OCI-LY3 (cell line): ENCODE measurements around the gene KLHL29.

Source experiments
- H2AFZ ChIP-seq: fragments of 200-600, 300-600 bp; shearing (Covaris generic); 2 replicates; pipeline ENCODE4 v1.6.0; 2014; ENCODE audit warnings: antibody characterized with exemption, low read depth, low read length
- H3K27ac ChIP-seq: fragments of 200-600, 300-600 bp; sonication (generic); 2 replicates; pipeline ENCODE4 v1.5.1; 2014; ENCODE audit warnings: mild to moderate bottlenecking, low read length, moderate library complexity, mixed read lengths
- H3K27me3 ChIP-seq: fragments of 200-600, 300-600 bp; sonication (generic); 2 replicates; pipeline ENCODE4 v1.6.1; 2014; ENCODE audit warnings: low read depth, low read length, mixed read lengths
- H3K36me3 ChIP-seq: fragments of 200-600, 300-600 bp; sonication (generic); replicated peaks from 2 replicates; pipeline ENCODE3; 2014; ENCODE audit warnings: low read depth, low read length, mixed read lengths
- H3K4me1 ChIP-seq: fragments of 300-600, 200-600 bp; sonication (generic); 2 replicates; pipeline ENCODE4 v1.6.1; 2014; ENCODE audit warnings: low read length, mixed read lengths
- H3K4me2 ChIP-seq: fragments of 200-600, 300-600 bp; sonication (generic); 2 replicates; pipeline ENCODE4 v1.6.1; 2014; ENCODE audit warnings: low read length, mixed read lengths
- H3K4me3 ChIP-seq: fragments of 300-600, 200-600 bp; sonication (generic); 2 replicates; pipeline ENCODE4 v1.5.1; 2014; ENCODE audit warnings: antibody characterized with exemption, mild to moderate bottlenecking, low read length, moderate library complexity
- H3K79me2 ChIP-seq: fragments of 300-600, 200-600 bp; shearing (Covaris generic); 2 replicates; pipeline ENCODE4 v1.6.1; 2014; ENCODE audit warnings: mild to moderate bottlenecking, low read length, mixed read lengths
- H3K9ac ChIP-seq: fragments of 300-600, 200-600 bp; shearing (Covaris generic); 2 replicates; pipeline ENCODE4 v1.6.0; 2014; ENCODE audit warnings: mild to moderate bottlenecking, low read length, moderate library complexity
- H3K9me3 ChIP-seq: fragments of 200-600, 300-600 bp; shearing (Covaris generic); 2 replicates; pipeline ENCODE4 v1.6.1; 2014; ENCODE audit warnings: low read length, mixed read lengths; ENCODE audit not compliant: insufficient read depth
- H4K20me1 ChIP-seq: fragments of 200-600, 300-600 bp; sonication (generic); 2 replicates; pipeline ENCODE4 v1.6.1; 2016; ENCODE audit warnings: low read length, mixed read lengths; ENCODE audit not compliant: insufficient read depth
- EZH2phosphoT487 ChIP-seq: fragments of 200-600 bp; shearing (Covaris generic); IDR thresholded peaks from 2 replicates; pipeline ENCODE4 v1.6.1; 2018; ENCODE audit warnings: antibody characterized with exemption, mixed run types, low read depth
- TF ChIP-seq, protein P1 (sequence below): fragments of 200-600, 300-600 bp; sonication (generic); IDR thresholded peaks from 2 replicates; pipeline ENCODE4 v1.5.1; 2014; ENCODE audit warnings: antibody characterized with exemption, low read length, low read depth

Gene KLHL29

DNA sequence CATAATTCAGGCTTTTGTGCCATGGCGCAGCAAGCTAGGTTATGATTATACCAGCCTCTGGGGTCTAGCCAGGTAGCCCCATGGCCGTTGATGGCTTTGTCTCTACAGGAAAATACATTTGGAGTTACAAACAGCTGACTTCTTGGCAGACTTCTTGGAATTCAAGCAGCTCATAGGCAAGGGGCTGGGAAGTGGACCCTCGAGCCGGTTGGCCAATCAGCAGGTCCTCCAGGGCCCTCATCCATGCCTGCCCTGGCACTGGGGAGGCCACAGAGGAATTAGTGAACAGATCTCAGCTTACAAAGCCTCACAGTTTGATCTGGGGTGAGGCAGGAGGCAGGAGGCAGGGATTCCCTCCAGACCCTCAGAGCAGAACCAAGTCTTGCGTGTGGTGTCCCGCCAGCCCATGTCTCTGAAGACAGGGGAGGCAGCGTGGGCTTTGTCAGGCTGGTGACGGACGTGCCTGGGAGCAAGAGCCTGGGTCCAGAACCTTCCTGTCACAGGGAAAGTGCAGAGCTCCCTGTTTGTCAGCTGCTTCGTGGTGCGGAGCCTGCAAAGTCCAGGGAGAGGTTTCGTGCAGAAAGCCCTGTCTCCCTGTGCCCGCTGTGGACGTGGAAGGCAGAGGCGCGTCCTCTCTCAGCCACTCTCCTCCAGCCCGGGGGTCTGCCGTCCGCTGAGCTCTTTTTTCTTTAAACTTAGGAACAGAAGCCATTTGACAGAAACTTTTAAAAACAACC lies 131.7 kb downstream of the KLHL29 start:
- Histone ChIP-seq H3K27ac (no peak overlapping the region), H3K79me2 (no peaks in the 10 kb centered on the region), H3K4me2 (no peak overlapping the region), H2AFZ (no peak overlapping the region), H3K9me3 (no peaks in the 10 kb centered on the region), H3K36me3 (no peaks in the 10 kb centered on the region), H3K27me3 (peaks cover 15% of the 10 kb centered on the region), H4K20me1 (no peaks in the 10 kb centered on the region), H3K9ac (no peak overlapping the region), H3K4me1 (no peaks in the 10 kb centered on the region), H3K4me3 (no peak overlapping the region)
- no peak for TF ChIP-seq EZH2phosphoT487
- TF ChIP-seq, protein P1, sequence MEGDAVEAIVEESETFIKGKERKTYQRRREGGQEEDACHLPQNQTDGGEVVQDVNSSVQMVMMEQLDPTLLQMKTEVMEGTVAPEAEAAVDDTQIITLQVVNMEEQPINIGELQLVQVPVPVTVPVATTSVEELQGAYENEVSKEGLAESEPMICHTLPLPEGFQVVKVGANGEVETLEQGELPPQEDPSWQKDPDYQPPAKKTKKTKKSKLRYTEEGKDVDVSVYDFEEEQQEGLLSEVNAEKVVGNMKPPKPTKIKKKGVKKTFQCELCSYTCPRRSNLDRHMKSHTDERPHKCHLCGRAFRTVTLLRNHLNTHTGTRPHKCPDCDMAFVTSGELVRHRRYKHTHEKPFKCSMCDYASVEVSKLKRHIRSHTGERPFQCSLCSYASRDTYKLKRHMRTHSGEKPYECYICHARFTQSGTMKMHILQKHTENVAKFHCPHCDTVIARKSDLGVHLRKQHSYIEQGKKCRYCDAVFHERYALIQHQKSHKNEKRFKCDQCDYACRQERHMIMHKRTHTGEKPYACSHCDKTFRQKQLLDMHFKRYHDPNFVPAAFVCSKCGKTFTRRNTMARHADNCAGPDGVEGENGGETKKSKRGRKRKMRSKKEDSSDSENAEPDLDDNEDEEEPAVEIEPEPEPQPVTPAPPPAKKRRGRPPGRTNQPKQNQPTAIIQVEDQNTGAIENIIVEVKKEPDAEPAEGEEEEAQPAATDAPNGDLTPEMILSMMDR: no peak

DNA sequence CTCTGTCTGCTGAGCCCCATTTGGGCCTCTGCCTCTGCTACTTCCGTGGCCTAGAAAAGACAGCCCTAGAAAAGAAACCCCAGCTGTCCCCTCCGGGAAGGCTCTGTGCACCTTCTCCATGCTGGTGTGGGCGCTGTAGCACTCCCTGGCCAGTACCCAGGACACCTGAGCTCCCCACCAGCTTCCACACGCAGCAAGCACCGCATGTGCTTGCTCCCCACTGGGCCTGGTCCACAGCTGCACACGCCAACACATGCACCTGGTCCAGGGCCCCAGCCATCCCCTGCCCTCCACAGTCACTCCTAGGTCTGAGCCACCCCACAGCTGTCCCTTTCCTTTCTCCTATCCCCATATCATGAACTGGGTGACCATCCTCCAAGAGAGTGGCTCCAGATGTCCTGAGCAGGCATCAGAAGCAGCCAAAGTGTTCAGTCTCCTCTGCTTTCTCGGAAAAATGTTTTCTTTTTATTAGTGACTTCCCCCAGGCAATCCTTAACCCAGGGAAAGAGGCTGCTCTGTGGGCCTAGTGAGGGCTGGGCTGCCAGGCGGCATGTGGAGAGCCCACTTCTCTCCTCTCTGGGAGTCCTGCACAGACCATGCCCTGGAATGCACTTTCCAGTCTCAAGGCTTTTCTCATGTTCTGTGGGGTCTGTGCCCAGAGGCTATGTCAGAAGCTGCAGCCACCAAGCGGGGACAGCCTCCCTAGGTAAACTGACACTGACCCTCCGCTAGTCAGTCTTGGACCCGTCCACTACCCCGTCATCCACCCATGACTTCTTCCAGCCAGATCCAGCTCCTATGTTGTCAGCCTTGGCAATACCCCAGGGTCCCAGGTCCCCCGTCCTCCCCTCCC lies 133.7 kb downstream of the KLHL29 start:
- no peaks in the 10 kb centered on the region for H3K9me3 ChIP-seq
- TF ChIP-seq, protein P1: no peak
- no peak for TF ChIP-seq EZH2phosphoT487
- H2AFZ ChIP-seq: no peak overlapping the region
- no peaks in the 10 kb centered on the region for H4K20me1 ChIP-seq
- no peaks in the 10 kb centered on the region for H3K4me1 ChIP-seq
- no peak overlapping the region for H3K4me3 ChIP-seq
- H3K9ac ChIP-seq: no peak overlapping the region
- H3K27me3 ChIP-seq: peaks cover 15% of the 10 kb centered on the region
- H3K27ac ChIP-seq: no peak overlapping the region
- no peaks in the 10 kb centered on the region for H3K79me2 ChIP-seq
- H3K36me3 ChIP-seq: no peaks in the 10 kb centered on the region
- H3K4me2 ChIP-seq: no peak overlapping the region

DNA sequence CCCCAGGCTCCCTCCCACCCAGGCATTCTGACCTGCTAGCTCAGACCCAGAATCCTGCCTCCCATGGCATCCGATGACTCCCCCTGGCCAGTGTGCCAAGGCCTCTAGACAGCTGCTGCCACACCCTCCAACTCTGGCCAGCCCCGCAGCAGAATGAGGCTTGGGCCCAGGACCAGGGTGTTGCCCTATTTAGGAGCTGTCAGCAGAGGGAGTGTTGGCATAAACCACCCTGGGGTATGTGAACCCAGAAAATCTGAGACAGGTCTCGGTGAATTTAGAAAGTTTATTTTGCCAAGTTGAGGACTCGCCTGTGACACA lies 134.3 kb downstream of the KLHL29 start:
- H3K36me3 ChIP-seq: no peaks in the 10 kb centered on the region
- no peak overlapping the region for H2AFZ ChIP-seq
- no peak overlapping the region for H3K27ac ChIP-seq
- H3K27me3 ChIP-seq: peaks cover 12% of the 10 kb centered on the region
- H4K20me1 ChIP-seq: no peaks in the 10 kb centered on the region
- no peaks in the 10 kb centered on the region for H3K4me1 ChIP-seq
- H3K4me3 ChIP-seq: no peak overlapping the region
- no peak overlapping the region for H3K9ac ChIP-seq
- H3K9me3 ChIP-seq: no peaks in the 10 kb centered on the region
- no peak overlapping the region for H3K4me2 ChIP-seq
- H3K79me2 ChIP-seq: no peaks in the 10 kb centered on the region
- TF ChIP-seq EZH2phosphoT487: no peak
- TF ChIP-seq, protein P1: no peak

DNA sequence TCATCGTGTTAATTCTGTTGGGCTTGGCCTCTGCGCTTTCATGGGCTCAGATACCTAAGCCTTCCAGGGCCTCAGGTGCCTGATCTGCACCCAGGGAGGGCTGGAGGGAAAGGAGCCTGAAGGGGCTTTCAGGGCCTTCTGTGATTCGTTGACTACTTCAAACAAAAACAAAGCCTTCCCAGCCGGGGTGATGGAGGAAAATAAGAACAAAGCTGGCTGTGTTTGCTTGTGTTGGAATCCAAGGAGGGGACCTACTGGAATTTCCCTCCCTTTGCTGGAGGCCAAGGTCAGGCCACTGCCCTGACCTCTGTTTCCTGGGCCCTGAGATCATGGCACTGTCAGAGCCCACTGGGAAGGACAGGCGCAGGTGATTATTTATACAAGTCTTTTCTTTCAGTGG lies 135.3 kb downstream of the KLHL29 start:
- no peaks in the 10 kb centered on the region for H3K36me3 ChIP-seq
- TF ChIP-seq, protein P1: no peak
- no peak for TF ChIP-seq EZH2phosphoT487
- no peak overlapping the region for H3K4me3 ChIP-seq
- H3K4me1 ChIP-seq: no peaks in the 10 kb centered on the region
- no peak overlapping the region for H3K9ac ChIP-seq
- H4K20me1 ChIP-seq: no peaks in the 10 kb centered on the region
- no peak overlapping the region for H3K27ac ChIP-seq
- no peak overlapping the region for H3K4me2 ChIP-seq
- H3K79me2 ChIP-seq: no peaks in the 10 kb centered on the region
- peaks cover 5% of the 10 kb centered on the region for H3K27me3 ChIP-seq
- H3K9me3 ChIP-seq: no peaks in the 10 kb centered on the region
- no peak overlapping the region for H2AFZ ChIP-seq
